ENCODE results near the gene FFAR4.

- TF ChIP-seq CTCF (IDR thresholded peaks at IDR 0.05), result peak; percentile 51 to 82 (median 62)
- no peak for TF ChIP-seq EP300 (IDR thresholded peaks at IDR 0.05)
- no peak for TF ChIP-seq POLR2A (IDR thresholded peaks at IDR 0.05)
Measured at GRCh38 chr10:93541402-93542357, 24.8 kb upstream of the FFAR4 start.
